RPMI7951 (cell line): ENCODE results near the gene TP53TG5. TPM values are rescaled to one million over a fixed set of nuclear protein-coding genes. Genes with fewer than 3 reads are reported as not detected.

Experiments used
- DNase-seq: peaks from one replicate; pipeline ENCODE4 v3.0.0-alpha.2; 2012; ENCODE audit warnings: low read depth
- total RNA-seq: library from RNA; depleted of rRNA; stranded (reverse); fragments of >200 nt; shearing (Covaris generic); gene quantifications from 2 replicates; pipeline ENCODE4 v1.2.3, GENCODE V29; 2014

Gene TP53TG5
- total RNA-seq, 1 experiment from 2014 or later: not detected

- no peak for DNase-seq
Measured at GRCh38 chr20:45405571-45406259, 27.6 kb upstream of the TP53TG5 start.

- DNase-seq: no peak
Measured at GRCh38 chr20:45404438-45404837, 26.3 kb upstream of the TP53TG5 start.

DNA sequence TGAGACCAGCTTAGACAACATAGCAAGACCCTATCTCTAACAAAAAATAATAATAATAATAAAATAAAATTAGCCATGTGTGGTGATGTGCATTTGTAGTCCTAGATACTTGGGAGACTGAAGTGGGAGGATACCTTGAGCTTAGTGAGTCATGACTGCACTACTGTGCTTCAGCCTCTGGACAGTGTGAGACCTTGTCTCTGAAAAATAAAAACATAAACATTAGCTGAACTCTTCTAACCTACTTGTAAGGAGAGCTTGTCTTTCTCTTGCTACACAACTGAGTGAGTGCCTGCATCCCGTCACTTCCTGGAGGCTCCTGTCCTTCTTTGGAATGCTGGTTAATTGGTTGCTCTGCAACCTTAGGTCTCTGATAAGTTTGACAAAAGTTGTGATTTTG is 24.8 kb upstream of the TP53TG5 start:
- DNase-seq: no peak

DNA sequence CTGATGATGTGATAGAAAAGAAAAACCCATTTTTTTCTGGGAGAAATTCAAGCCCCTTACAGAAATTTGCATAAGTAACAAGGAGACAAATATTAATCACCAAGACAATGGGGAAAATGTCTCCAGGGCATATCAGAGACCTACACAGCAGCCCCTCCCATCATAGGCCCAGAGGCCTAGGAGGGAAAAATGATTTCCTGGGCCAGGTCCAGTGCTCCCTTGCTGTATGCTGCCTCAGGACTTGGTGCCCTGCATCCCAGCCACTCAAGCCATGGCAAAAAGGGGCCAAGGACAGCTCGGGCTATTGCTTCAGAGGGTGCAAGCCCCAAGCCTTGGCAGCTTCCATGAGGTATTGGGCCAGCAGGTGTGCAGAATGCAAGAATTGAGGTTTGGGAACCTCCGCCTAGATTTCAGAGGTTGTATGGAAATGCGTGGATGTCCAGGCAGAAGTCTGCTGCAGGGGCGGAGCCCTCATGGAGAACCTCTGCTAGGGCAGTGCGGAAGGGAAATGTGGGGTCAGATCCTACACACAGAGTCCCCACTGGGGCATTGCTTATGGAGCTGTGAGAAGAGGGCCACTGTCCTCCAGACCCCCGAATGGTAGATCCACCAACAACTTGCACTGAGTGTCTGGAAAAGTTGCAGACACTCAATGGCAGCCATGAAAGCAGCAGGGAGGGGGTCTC is 22.4 kb upstream of the TP53TG5 start:
- DNase-seq: no peak

- DNase-seq: no peak
Measured at GRCh38 chr20:45399018-45399417, 20.9 kb upstream of the TP53TG5 start.

DNA sequence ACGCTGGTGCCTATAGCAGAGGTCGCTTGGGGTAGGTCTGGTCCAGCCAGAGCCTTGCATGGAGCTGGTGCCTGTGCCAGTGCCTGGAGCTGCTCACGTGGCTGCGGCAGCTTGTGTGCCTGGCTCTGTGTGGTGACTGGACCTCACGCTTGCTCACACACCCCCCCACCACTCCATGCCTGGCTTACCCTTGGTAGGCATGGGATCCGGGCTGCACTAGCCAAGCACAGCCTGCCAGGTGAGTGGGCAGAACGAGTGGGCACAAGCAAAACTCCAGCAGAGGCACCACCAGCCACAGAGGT is 16.9 kb upstream of the TP53TG5 start:
- DNase-seq: no peak

DNA sequence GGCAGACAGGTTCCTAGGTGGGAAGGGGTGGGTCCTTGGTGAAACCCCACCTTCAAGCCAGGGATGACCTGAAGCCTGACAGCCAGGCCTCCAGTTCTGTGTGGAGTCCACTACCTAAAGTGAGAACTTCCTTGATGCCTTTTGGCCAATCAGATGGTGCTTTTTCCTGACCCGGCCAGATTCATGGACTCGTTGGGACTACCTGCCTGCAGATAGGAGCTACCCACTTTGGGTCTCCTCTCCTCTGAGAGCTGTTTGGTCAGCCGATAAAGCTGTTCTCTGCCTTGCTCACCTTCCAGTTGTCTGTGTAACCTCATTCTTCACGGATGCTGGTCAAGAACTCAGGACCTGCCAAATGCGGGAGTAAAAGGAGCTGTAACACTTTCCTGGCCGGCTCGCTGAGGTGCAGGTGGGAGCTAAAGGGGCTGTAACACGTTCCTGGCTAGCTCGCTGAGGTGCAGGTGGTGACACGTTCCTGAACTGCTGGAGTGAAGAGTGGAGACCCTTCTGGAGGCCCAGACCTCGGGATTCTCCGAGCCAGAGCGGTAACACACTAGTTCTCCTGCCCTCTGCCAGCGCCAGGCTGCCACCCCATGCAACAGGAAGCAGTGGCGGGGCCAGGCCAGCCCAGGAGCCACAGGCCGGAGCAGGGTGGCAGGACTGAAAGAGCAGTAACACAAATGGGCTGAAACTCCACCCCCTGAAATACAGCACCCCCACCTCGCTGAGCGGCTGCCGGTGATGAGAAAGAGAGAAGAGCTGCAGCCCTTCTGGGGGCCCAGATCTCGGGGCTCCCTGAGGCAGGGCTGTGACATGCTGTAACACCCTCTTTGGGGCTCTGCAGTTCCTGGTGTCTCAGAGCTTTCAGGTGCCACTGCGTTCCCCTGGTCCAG is 16.3 kb upstream of the TP53TG5 start:
- no peak for DNase-seq

GRCh38 chr20:45392733-45393132 is 14.6 kb upstream of the TP53TG5 start:
- DNase-seq: no peak

DNA sequence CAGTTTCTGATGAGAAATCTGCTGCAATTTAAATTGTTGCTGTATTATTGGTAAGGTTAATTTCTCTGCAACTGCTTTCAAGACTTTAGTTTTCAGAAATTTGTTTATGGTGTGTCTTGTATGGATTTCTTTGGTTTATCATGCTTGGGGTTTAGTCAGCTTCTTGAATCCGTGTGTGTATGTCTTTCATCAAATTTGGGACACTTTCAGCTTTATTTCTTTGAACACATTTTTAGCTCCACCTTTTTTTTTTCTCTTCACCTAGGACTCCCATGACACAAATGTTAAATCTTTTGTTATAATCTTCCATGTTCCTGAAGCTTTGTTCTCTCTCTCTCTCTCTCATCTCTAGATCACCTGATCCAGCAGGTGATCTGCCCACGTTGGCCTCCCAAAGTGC is 13.4 kb upstream of the TP53TG5 start:
- DNase-seq: no peak

DNA sequence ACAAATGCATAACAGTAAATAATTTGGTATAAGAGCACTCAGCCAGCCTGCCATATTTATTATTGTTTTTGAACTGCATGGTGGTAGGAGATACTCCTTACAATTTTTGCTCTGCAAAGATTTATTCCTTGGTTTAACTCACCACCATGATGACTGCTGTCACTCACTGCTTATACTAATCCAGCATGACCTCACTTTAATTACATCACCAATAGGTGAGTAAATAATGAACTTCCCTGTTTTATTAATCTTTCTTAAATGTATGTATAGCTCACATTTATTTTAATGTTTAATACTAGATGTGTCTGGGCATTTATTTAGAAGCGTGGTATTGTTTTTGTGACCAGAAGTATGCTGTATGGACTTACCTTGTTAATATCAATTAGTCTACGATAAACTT is 12.8 kb upstream of the TP53TG5 start:
- DNase-seq: no peak

- DNase-seq: no peak
Measured at GRCh38 chr20:45387274-45387673, 9.1 kb upstream of the TP53TG5 start.

DNA sequence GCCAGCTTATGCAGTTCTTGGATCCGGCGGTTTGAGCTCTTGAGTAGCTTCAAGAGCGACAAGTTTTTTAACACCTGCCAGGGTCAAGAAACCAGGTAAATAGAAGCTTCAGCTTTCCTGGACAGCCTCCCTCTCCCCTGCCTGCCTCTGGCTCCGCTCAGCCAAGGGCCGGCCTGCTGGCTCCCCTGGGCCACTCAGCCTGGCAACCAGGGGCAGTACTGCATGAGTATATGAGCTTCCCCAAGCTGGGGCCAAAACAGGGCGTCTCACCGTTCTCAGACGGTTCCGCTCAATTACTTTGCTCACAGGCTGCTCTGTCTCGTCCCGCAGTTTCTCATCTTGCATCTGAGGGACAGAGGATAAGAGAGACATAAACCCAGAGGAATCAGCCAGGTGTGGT is 856 bp downstream of the TP53TG5 start:
- DNase-seq: no peak

DNA sequence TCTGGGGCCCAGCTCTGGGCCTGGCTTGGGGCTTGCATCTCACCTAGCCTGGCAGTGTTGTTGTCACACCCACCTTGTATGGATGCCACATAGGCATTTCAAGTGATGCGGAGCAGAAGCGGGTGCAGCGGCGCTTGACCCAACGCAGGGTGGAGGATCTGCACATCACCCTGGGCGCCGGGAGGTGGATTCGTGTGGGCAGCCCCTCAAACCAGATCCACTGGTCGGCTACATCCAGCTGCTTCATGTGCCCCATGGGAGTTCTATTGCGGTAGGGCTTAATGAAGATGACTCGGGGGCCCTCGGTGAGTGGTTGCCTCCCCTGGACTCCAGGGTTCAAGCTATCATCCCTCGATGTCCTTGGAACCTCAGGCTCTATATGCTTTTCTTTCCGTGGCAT is 3.2 kb downstream of the TP53TG5 start:
- DNase-seq: no peak

- DNase-seq: no peak
Measured at GRCh38 chr20:45374101-45374467, 4.0 kb downstream of the TP53TG5 start.

- DNase-seq: peak; percentile 82
Measured at GRCh38 chr20:45373353-45374100, 4.6 kb downstream of the TP53TG5 start.

- peak; percentile 77 for DNase-seq
Measured at GRCh38 chr20:45372646-45373352, 5.3 kb downstream of the TP53TG5 start.

GRCh38 chr20:45372241-45372640 is 5.9 kb downstream of the TP53TG5 start:
- DNase-seq: no peak

GRCh38 chr20:45370571-45371160 is 7.5 kb downstream of the TP53TG5 start:
- DNase-seq: no peak

- no peak for DNase-seq
Measured at GRCh38 chr20:45368221-45368980, 9.7 kb downstream of the TP53TG5 start.

DNA sequence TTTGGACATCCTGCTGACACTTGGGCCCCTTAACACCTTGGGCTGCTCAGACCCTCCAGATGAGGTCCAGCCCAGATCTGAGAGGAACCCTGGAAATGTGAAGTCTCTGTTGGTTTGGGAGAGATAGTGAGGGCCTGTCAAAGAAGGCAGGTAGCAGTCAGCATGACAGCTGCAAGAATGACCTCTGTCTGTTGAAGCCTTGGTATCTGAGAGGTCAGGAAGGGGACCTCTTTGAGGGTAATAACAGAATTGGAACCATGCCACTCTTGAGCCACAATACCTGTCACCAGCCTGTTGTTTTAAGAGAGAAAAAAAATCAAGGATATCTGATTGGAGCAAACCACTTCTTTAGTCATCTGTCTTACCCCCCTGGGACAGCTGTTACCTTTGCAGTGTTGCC is 11.0 kb downstream of the TP53TG5 start:
- DNase-seq: no peak
